Upper lobe of left lung (tissue), 4 donors: ENCODE measurements around the gene POLN.

Source experiments
- POLR2AphosphoS5 ChIP-seq, 2 donors: sonication (generic); formaldehyde crosslinking; IDR thresholded peaks; one replicate each; pipeline ENCODE4 v1.5.1; 2017; ENCODE audit warnings: antibody characterized with exemption in 2 of 2
- TF ChIP-seq, protein P1 (sequence below), 6 experiments: fragments of 450-650 bp in 4 of 6; fragments of 200-600 bp in 2 of 6; sonication (generic) in 2 of 6; IDR thresholded peaks; one replicate each; pipeline ENCODE4 v1.5.1; 2016 to 2019; ENCODE audit warnings: antibody characterized with exemption in 6 of 6

DNA sequence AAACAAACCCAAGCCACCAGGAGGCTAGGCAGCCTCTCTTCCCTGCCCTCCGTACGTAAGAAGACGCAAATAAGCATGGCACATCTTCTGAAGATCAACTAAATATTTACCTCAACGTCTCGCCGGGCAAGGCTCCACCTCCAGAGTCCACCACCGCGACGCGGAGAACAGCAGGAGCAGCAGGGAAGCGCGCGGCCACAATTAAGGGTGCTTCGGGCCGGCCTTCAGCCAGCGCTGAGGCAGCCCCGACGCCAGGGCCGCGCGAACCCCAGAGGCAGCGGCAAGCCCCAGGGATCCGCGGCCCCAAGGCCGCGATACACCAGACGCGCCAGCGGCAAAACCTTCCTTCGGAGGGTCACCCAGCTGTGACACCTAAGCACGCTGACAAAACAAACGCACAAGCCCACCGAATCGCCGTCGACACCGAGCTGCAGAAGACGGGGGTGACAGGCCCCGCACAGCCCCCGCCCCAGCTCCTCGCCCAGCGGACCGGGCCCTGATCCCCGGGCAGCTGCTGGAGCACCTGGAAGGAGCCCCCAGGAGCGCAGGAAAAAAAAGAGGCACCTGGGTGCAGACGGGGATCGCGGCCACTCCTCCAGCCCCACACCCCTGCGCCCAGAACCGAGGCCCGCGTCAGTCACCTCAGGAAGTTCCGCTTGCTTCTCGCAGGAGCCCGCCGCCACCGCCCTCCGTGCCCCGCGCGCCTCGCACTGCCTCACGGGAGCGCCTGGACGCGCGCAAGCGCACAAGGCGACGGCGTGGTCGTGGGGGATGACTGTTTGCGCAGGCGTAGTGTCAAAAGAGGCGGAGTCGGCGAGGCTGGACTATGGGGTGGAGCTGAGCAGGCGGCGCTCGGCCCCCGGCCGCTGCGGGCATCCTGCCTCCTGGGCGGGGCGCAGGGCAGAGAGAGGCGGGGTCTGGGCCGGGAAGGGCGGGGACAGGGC is at the start of gene POLN, which contains the start of gene HAUS3:
- TF ChIP-seq, protein P1, sequence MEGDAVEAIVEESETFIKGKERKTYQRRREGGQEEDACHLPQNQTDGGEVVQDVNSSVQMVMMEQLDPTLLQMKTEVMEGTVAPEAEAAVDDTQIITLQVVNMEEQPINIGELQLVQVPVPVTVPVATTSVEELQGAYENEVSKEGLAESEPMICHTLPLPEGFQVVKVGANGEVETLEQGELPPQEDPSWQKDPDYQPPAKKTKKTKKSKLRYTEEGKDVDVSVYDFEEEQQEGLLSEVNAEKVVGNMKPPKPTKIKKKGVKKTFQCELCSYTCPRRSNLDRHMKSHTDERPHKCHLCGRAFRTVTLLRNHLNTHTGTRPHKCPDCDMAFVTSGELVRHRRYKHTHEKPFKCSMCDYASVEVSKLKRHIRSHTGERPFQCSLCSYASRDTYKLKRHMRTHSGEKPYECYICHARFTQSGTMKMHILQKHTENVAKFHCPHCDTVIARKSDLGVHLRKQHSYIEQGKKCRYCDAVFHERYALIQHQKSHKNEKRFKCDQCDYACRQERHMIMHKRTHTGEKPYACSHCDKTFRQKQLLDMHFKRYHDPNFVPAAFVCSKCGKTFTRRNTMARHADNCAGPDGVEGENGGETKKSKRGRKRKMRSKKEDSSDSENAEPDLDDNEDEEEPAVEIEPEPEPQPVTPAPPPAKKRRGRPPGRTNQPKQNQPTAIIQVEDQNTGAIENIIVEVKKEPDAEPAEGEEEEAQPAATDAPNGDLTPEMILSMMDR (IDR thresholded peaks at IDR 0.05) = peak in 1 of 6 experiments; percentile 2
- peak; percentile 82 to 97 for TF ChIP-seq POLR2AphosphoS5 (IDR thresholded peaks at IDR 0.05)
